AG04450 (cell line): Measurements from ENCODE around the gene VCAN. TPM values are rescaled to one million over a fixed set of nuclear protein-coding genes. Genes with fewer than 3 reads are reported as not detected.

Experiments used
- CTCF ChIA-PET: fragments of 300-600, 350-600 bp; formaldehyde crosslinking; extraction: SDS; loops from one replicate; lab custom pipeline; 2022; ENCODE audit warnings: antibody characterized with exemption, inconsistent platforms; lab: Charles Lee
- POLR2A ChIA-PET: fragments of 350-600 bp; formaldehyde crosslinking; extraction: SDS; loops from one replicate; lab custom pipeline; 2021; ENCODE audit warnings: antibody characterized with exemption, inconsistent platforms; lab: Yijun Ruan, JAX
- DNase-seq: peaks from one replicate; pipeline ENCODE4 v3.0.0-alpha.2; 2011; ENCODE audit warnings: low read depth, low spot score
- H3K27ac ChIP-seq: one replicate; pipeline ENCODE4 v1.5.1; 2012; ENCODE audit warnings: low read depth, low read length, control low read depth
- H3K27me3 ChIP-seq: one replicate; pipeline ENCODE4 v1.6.0; 2012; ENCODE audit warnings: low read length; ENCODE audit not compliant: control insufficient read depth, insufficient read depth
- H3K4me3 ChIP-seq: 2 replicates; pipeline ENCODE4 v1.5.1; 2011; ENCODE audit warnings: mild to moderate bottlenecking, low read depth, low read length, control low read depth
- H3K9me3 ChIP-seq: 2 replicates; pipeline ENCODE4 v1.5.1; 2012; ENCODE audit warnings: low read length; ENCODE audit not compliant: control insufficient read depth, insufficient read depth
- polyA plus RNA-seq: library from polyadenylated mRNA; depleted of rRNA; stranded (reverse); fragments of >200 nt; gene quantifications from 2 replicates; pipeline ENCODE4 v1.2.3, GENCODE V29; 2011
- TF ChIP-seq, protein P1 (sequence below): IDR thresholded peaks from 2 replicates; pipeline ENCODE4 v1.5.1; 2011; ENCODE audit warnings: low read depth, low read length, control low read depth, inconsistent platforms

The VCAN gene
- polyA plus RNA-seq, 1 experiment: 171 TPM

DNA sequence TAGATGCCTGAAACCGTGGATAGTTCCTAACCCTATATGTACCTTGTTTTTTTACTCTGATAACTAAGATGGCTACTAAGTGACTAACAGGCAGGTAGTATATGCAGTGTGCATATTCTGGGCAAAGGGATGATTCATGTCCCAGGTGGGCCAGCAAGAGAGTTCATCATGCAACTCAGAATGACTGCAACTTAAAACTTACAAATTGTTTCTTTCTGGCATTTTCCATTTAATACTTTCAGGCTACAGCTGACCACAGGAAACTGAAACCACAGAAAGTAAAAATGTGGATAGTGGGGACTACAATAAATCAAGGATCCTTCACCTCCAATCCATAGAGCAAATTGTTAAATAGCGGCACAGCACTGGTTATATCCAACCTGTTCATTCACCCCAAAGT is 30.7 kb upstream of the VCAN start:
- CTCF ChIA-PET: no interaction called here

DNA sequence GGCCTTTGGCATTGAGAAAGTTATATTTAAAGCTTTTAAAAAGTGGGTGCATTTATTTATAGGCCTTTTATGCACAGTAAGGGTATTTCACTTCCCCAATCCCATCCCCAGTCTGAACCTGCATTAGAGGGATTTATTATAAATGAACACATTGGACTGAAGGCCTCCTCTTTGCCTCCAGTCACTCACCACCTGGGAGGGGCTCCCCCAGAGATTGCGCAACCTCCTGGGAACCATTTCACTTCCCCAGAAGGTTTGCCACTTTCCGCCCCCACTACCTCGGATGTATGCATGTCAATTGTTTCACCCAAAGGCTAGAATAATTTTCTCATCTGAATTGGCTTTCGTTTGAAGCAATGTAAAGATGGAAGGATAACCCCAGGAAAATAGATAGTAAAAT is 29.8 kb upstream of the VCAN start:
- H3K27me3 ChIP-seq: no peaks in the 10 kb centered on the region
- H3K4me3 ChIP-seq: no peak overlapping the region
- H3K27ac ChIP-seq: no peak overlapping the region
- H3K9me3 ChIP-seq: peaks cover 7% of the 10 kb centered on the region; the same call in 1 of the 2 replicates
- ChIA-PET CTCF (interaction anchor here (1.1 to 1.4 kb wide), 2 partner anchors 11 to 12 kb away, joined by 3 to 4 read pairs; no protein-coding TSS in a partner anchor), POLR2A (interaction anchor here (0.7 kb wide), 1 partner anchor 9 kb away, joined by 4 read pairs; no protein-coding TSS in a partner anchor)
- DNase-seq: no peak
- TF ChIP-seq, protein P1, sequence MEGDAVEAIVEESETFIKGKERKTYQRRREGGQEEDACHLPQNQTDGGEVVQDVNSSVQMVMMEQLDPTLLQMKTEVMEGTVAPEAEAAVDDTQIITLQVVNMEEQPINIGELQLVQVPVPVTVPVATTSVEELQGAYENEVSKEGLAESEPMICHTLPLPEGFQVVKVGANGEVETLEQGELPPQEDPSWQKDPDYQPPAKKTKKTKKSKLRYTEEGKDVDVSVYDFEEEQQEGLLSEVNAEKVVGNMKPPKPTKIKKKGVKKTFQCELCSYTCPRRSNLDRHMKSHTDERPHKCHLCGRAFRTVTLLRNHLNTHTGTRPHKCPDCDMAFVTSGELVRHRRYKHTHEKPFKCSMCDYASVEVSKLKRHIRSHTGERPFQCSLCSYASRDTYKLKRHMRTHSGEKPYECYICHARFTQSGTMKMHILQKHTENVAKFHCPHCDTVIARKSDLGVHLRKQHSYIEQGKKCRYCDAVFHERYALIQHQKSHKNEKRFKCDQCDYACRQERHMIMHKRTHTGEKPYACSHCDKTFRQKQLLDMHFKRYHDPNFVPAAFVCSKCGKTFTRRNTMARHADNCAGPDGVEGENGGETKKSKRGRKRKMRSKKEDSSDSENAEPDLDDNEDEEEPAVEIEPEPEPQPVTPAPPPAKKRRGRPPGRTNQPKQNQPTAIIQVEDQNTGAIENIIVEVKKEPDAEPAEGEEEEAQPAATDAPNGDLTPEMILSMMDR: no peak

More for the DNA sequence above, 30.7 kb upstream of the VCAN start:
- no peak overlapping the region for H3K4me3 ChIP-seq
- DNase-seq: no peak
- H3K9me3 ChIP-seq: peaks cover 7% of the 10 kb centered on the region; the same call in 1 of the 2 replicates
- no peaks in the 10 kb centered on the region for H3K27me3 ChIP-seq
- TF ChIP-seq, protein P1: no peak
- POLR2A ChIA-PET: no interaction called here
- no peak overlapping the region for H3K27ac ChIP-seq

DNA sequence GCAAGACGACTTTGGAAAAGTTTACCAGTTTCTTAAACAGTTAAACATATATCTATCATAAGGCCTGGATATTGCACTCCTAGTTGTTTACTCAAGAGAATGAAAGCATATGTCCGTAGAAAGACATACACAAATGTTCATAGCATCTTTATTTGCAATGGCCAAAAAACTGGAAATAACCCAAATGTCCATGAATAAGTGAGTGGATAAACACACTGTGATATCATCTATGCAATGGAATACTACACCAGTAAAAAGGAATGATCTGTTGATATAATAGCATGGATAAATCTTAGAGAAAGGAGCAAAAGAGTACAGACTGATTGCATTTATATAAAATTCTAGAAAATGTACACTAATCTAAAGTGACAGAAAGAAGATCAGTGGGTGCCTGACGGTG is 28.0 kb upstream of the VCAN start:
- TF ChIP-seq, protein P1: no peak
- DNase-seq: peak; percentile 21
- H3K9me3 ChIP-seq: no peaks in the 10 kb centered on the region
- ChIA-PET CTCF (no interaction called here), POLR2A (no interaction called here)
- no peak overlapping the region for H3K4me3 ChIP-seq
- H3K27ac ChIP-seq: no peak overlapping the region
- H3K27me3 ChIP-seq: no peaks in the 10 kb centered on the region

DNA sequence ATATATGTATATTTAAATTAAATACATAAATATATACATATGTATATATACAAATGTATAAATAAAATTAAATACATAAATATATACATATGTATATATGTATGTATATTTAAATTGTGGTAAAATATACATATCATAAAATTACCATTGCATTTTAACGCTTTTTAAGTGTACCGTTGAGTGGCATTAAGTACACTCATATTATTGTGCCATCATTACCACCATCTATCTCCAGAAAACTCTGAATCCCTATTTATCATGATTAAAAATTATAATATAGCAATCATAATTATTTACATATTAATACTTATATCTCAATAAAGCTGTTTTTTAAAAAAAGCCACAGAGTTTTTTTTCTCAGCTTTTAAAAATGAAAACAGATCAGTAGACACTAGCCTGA is 27.1 kb upstream of the VCAN start:
- POLR2A ChIA-PET: no interaction called here
- no peaks in the 10 kb centered on the region for H3K9me3 ChIP-seq
- H3K4me3 ChIP-seq: no peak overlapping the region
- H3K27ac ChIP-seq: no peak overlapping the region
- CTCF ChIA-PET: no interaction called here
- DNase-seq: no peak
- no peaks in the 10 kb centered on the region for H3K27me3 ChIP-seq
- TF ChIP-seq, protein P1: no peak

DNA sequence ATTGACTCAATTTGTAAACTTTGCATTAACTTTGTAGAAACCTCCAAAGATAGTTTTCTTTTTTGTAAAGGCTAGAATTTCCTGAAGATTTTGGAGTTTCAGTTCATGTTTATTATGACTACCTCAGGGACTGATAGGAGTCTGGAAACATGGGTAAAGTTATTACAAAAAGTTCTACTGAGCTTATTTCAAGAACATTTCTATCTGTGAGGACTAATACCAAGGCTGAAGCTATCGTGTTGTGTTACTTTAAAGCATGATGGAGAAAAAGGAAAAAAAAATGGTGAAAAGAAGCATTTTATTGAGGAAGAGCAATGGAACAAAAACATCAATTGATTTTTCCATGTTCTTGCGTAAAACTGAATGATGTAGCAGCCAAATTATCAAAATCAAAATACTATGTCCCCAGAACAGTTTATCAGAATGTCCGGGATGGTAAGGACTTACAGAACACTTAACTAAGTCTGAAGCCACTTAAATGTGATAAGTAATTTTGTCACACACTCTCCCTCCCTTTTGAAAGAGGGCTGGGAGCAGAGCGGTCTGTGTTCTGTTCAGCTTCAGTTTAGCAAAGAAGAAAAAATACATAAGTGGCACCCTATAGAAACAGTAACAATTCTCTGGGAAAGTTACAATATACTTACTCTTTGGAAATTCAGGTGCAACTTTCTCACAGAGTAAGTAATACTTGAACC is 25.1 kb upstream of the VCAN start:
- H3K27me3 ChIP-seq: no peaks in the 10 kb centered on the region
- DNase-seq: no peak
- H3K9me3 ChIP-seq: no peaks in the 10 kb centered on the region
- ChIA-PET POLR2A (no interaction called here), CTCF (interaction anchor here (1.4 to 1.6 kb wide), 2 partner anchors 16 to 17 kb away, joined by 3 to 8 read pairs; no protein-coding TSS in a partner anchor)
- no peak overlapping the region for H3K27ac ChIP-seq
- TF ChIP-seq, protein P1: no peak
- H3K4me3 ChIP-seq: no peak overlapping the region
